OCI-LY3 (cell line): ENCODE results near the gene IRX1.

Experiments
- H2AFZ ChIP-seq: fragments of 200-600, 300-600 bp; shearing (Covaris generic); 2 replicates; pipeline ENCODE4 v1.6.0; 2014; ENCODE audit warnings: antibody characterized with exemption, low read depth, low read length
- H3K27ac ChIP-seq: fragments of 200-600, 300-600 bp; sonication (generic); 2 replicates; pipeline ENCODE4 v1.5.1; 2014; ENCODE audit warnings: mild to moderate bottlenecking, low read length, moderate library complexity, mixed read lengths
- H3K27me3 ChIP-seq: fragments of 200-600, 300-600 bp; sonication (generic); 2 replicates; pipeline ENCODE4 v1.6.1; 2014; ENCODE audit warnings: low read depth, low read length, mixed read lengths
- H3K36me3 ChIP-seq: fragments of 200-600, 300-600 bp; sonication (generic); replicated peaks from 2 replicates; pipeline ENCODE3; 2014; ENCODE audit warnings: low read depth, low read length, mixed read lengths
- H3K4me1 ChIP-seq: fragments of 300-600, 200-600 bp; sonication (generic); 2 replicates; pipeline ENCODE4 v1.6.1; 2014; ENCODE audit warnings: low read length, mixed read lengths
- H3K4me2 ChIP-seq: fragments of 200-600, 300-600 bp; sonication (generic); 2 replicates; pipeline ENCODE4 v1.6.1; 2014; ENCODE audit warnings: low read length, mixed read lengths
- H3K4me3 ChIP-seq: fragments of 300-600, 200-600 bp; sonication (generic); 2 replicates; pipeline ENCODE4 v1.5.1; 2014; ENCODE audit warnings: antibody characterized with exemption, mild to moderate bottlenecking, low read length, moderate library complexity
- H3K79me2 ChIP-seq: fragments of 300-600, 200-600 bp; shearing (Covaris generic); 2 replicates; pipeline ENCODE4 v1.6.1; 2014; ENCODE audit warnings: mild to moderate bottlenecking, low read length, mixed read lengths
- H3K9ac ChIP-seq: fragments of 300-600, 200-600 bp; shearing (Covaris generic); 2 replicates; pipeline ENCODE4 v1.6.0; 2014; ENCODE audit warnings: mild to moderate bottlenecking, low read length, moderate library complexity
- H3K9me3 ChIP-seq: fragments of 200-600, 300-600 bp; shearing (Covaris generic); 2 replicates; pipeline ENCODE4 v1.6.1; 2014; ENCODE audit warnings: low read length, mixed read lengths; ENCODE audit not compliant: insufficient read depth
- H4K20me1 ChIP-seq: fragments of 200-600, 300-600 bp; sonication (generic); 2 replicates; pipeline ENCODE4 v1.6.1; 2016; ENCODE audit warnings: low read length, mixed read lengths; ENCODE audit not compliant: insufficient read depth
- CTCF ChIP-seq: fragments of 200-600, 300-600 bp; sonication (generic); IDR thresholded peaks from 2 replicates; pipeline ENCODE4 v1.5.1; 2014; ENCODE audit warnings: antibody characterized with exemption, low read length, low read depth
- EZH2phosphoT487 ChIP-seq: fragments of 200-600 bp; shearing (Covaris generic); IDR thresholded peaks from 2 replicates; pipeline ENCODE4 v1.6.1; 2018; ENCODE audit warnings: antibody characterized with exemption, mixed run types, low read depth

The IRX1 gene

GRCh38 chr5:3599226-3600105, 3.8 kb downstream of the IRX1 start:
- H4K20me1 ChIP-seq: no peaks in the 10 kb centered on the region
- no peaks in the 10 kb centered on the region for H3K79me2 ChIP-seq
- no peaks in the 10 kb centered on the region for H3K27me3 ChIP-seq
- no peak overlapping the region for H2AFZ ChIP-seq
- H3K36me3 ChIP-seq: no peaks in the 10 kb centered on the region
- no peak overlapping the region for H3K27ac ChIP-seq
- no peak overlapping the region for H3K9ac ChIP-seq
- H3K4me1 ChIP-seq: no peaks in the 10 kb centered on the region
- H3K4me2 ChIP-seq: no peak overlapping the region
- no peak overlapping the region for H3K4me3 ChIP-seq
- no peak for TF ChIP-seq EZH2phosphoT487
- no peak for TF ChIP-seq CTCF
- H3K9me3 ChIP-seq: no peaks in the 10 kb centered on the region

- no peaks in the 10 kb centered on the region for H3K79me2 ChIP-seq
- no peaks in the 10 kb centered on the region for H3K9me3 ChIP-seq
- H2AFZ ChIP-seq: no peak overlapping the region
- H3K4me3 ChIP-seq: no peak overlapping the region
- H4K20me1 ChIP-seq: no peaks in the 10 kb centered on the region
- no peaks in the 10 kb centered on the region for H3K27me3 ChIP-seq
- no peak overlapping the region for H3K27ac ChIP-seq
- no peak for TF ChIP-seq CTCF
- TF ChIP-seq EZH2phosphoT487: no peak
- no peaks in the 10 kb centered on the region for H3K36me3 ChIP-seq
- H3K4me1 ChIP-seq: no peaks in the 10 kb centered on the region
- no peak overlapping the region for H3K9ac ChIP-seq
- no peak overlapping the region for H3K4me2 ChIP-seq
These were observed 4.8 kb downstream of the IRX1 start for GRCh38 chr5:3600106-3601060.

- no peaks in the 10 kb centered on the region for H3K79me2 ChIP-seq
- H3K9ac ChIP-seq: no peak overlapping the region
- no peak overlapping the region for H3K4me3 ChIP-seq
- H3K4me2 ChIP-seq: no peak overlapping the region
- H3K9me3 ChIP-seq: no peaks in the 10 kb centered on the region
- no peak overlapping the region for H2AFZ ChIP-seq
- no peaks in the 10 kb centered on the region for H4K20me1 ChIP-seq
- H3K4me1 ChIP-seq: no peaks in the 10 kb centered on the region
- H3K36me3 ChIP-seq: no peaks in the 10 kb centered on the region
- TF ChIP-seq EZH2phosphoT487: no peak
- TF ChIP-seq CTCF: no peak
- H3K27ac ChIP-seq: no peak overlapping the region
- H3K27me3 ChIP-seq: no peaks in the 10 kb centered on the region
These were observed 5.6 kb downstream of the IRX1 start for GRCh38 chr5:3601061-3601710.
